ENCODE data around the gene KBTBD8.

KBTBD8 gene

GRCh38 chr3:67045711-67046465 lies 47.8 kb downstream of the KBTBD8 start:
- no peak for ATAC-seq
- no peaks in the 10 kb centered on the region for H3K4me1 Mint-ChIP-seq
- DNase-seq (ENCODE audit: low spot score in 2 of 2), result no peak
- H3K9me3 Mint-ChIP-seq, result no peaks in the 10 kb centered on the region
- H3K4me3 Mint-ChIP-seq, result no peak overlapping the region
- H3K27ac Mint-ChIP-seq, result no peak overlapping the region
- no peaks in the 10 kb centered on the region for H3K36me3 Mint-ChIP-seq

DNA sequence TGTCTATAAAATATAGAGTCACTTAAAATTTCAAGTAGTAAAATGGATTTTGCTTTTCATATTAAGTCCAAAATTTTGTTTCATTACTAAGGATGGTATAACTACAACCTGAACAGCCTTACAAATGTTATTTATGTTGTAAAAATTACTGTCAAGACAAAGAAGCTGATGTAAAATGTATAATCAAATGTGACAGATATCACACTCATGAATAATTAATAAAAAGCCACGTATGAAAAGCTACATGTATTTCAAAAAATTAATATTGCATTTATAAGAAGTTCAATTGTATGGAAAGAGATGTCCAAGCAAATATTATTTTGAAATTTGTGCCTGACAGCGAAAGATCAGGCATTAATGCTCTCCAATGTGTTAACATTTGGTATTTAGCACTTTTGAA lies 48.9 kb downstream of the KBTBD8 start:
- Mint-ChIP-seq H3K36me3 (no peaks in the 10 kb centered on the region), H3K4me1 (no peaks in the 10 kb centered on the region), H3K4me3 (no peak overlapping the region), H3K9me3 (no peaks in the 10 kb centered on the region), H3K27ac (no peak overlapping the region)
- ATAC-seq, result no peak
- no peak for DNase-seq (ENCODE audit: low spot score in 2 of 2)

DNA sequence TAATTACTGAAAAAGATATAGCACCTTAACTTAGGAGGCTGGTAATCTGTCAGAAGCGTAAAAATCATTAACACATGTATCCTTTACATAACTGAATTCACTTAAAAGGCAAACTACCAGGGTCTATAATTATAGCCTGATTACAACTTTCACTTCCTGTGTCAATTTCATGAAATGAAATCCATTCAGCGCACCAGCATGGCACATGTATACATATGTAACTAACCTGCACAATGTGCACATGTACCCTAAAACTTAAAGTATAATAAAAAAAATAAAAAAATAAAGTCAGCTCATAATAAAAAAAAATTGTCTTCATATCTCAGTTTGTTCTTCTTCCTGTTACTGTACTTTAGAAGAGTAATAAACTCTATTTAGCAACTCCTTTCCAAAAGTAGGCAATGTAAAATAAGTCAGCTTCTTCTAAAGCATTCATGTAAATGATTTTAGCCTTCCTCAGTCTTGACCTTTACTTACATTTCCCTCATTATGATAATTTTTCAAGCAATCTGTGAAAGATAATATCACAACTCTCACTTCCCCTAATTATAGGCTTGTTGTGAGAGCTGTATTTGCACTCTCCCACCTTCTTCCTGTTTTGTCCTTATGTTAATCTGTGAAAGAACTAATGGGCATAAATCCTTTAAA lies 50.1 kb downstream of the KBTBD8 start:
- Mint-ChIP-seq H3K4me1 (no peaks in the 10 kb centered on the region), H3K36me3 (no peaks in the 10 kb centered on the region), H3K4me3 (no peak overlapping the region), H3K27ac (no peak overlapping the region), H3K9me3 (no peaks in the 10 kb centered on the region)
- DNase-seq (ENCODE audit: low spot score in 2 of 2) (no peak), ATAC-seq (no peak)

GRCh38 chr3:67048715-67049074 lies 50.6 kb downstream of the KBTBD8 start:
- Mint-ChIP-seq H3K27ac (no peak overlapping the region), H3K4me1 (no peaks in the 10 kb centered on the region), H3K36me3 (no peaks in the 10 kb centered on the region), H3K4me3 (no peak overlapping the region), H3K9me3 (no peaks in the 10 kb centered on the region)
- no peak for DNase-seq (ENCODE audit: low spot score in 2 of 2)
- ATAC-seq, result no peak

- Mint-ChIP-seq H3K9me3 (peaks cover 5% of the 10 kb centered on the region), H3K36me3 (no peaks in the 10 kb centered on the region), H3K27ac (no peak overlapping the region), H3K4me3 (no peak overlapping the region), H3K4me1 (no peaks in the 10 kb centered on the region)
- DNase-seq (ENCODE audit: low spot score in 2 of 2) (no peak), ATAC-seq (no peak)
Measured at GRCh38 chr3:67059443-67059842, 61.3 kb downstream of the KBTBD8 start.

All from stimulated activated effector memory CD8-positive, alpha-beta T cell treated with anti-CD3 and anti-CD28 coated beads, Interleukin-12 subunit alpha, Interleukin-12 subunit beta, amount 100 ng/mL, for 72 hours (primary cell).